ENCODE results near the gene CLIC6. TPM values are rescaled to one million over a fixed set of nuclear protein-coding genes. Genes with fewer than 3 reads are reported as not detected.

CLIC6 gene
- total RNA-seq, 1 donor, result 0.18 TPM

DNA sequence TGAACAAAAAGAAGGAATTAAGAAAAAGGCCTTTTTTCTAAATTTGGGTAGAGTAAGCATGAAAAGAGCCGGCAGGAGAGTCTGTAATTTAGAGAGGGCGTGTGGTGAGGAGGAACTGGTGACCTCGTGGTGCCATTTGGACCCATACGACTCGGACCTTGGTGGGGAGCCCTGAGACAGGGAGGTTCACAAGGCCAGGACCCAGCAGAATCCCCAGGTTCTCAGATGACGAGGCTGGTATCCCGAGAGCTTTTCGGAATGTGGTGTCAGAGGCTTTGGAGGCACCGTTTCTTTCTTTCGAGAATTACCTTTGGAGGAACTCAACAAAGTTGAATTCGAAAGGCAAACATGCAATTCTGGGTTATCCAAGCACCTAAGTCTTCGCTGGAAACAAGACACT, 34.8 kb downstream of the CLIC6 start:
- H3K4me3 ChIP-seq (ENCODE audit: low read depth, low read length), result no peak overlapping the region
- TF ChIP-seq CTCF (IDR thresholded peaks at IDR 0.05; ENCODE audit: insufficient read depth, low read length), result no peak
- DNase-seq (ENCODE audit: low read depth), result no peak

GRCh38 chr21:34704119-34704518, 35.3 kb downstream of the CLIC6 start:
- TF ChIP-seq CTCF (IDR thresholded peaks at IDR 0.05; ENCODE audit: insufficient read depth, low read length), result no peak
- H3K4me3 ChIP-seq (ENCODE audit: low read depth, low read length), result no peak overlapping the region
- peak; percentile 64 for DNase-seq (ENCODE audit: low read depth)

- TF ChIP-seq CTCF (IDR thresholded peaks at IDR 0.05; ENCODE audit: insufficient read depth, low read length), result no peak
- H3K4me3 ChIP-seq (ENCODE audit: low read depth, low read length), result no peak overlapping the region
- no peak for DNase-seq (ENCODE audit: low read depth)
These were observed 36.2 kb downstream of the CLIC6 start for GRCh38 chr21:34705011-34705410.

DNA sequence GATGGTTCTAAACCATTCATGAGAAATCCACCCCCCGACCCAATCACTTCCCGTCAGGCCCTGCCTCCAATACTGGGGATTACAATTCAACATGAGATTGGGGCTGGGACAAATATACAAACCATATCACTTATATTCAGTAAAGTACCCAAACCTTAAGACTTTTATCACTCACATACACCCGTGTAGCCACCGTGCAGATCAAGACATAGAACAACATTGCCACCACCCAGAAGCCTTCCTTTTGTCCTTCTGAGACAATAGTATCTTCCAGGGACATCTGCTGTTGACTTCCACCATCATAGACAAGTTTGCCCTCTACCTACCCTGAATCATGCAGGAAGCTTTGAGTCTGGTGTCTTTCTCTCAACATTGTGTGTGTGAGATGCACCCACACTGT, 37.5 kb downstream of the CLIC6 start:
- TF ChIP-seq CTCF (IDR thresholded peaks at IDR 0.05; ENCODE audit: insufficient read depth, low read length), result no peak
- DNase-seq (ENCODE audit: low read depth), result no peak

DNA sequence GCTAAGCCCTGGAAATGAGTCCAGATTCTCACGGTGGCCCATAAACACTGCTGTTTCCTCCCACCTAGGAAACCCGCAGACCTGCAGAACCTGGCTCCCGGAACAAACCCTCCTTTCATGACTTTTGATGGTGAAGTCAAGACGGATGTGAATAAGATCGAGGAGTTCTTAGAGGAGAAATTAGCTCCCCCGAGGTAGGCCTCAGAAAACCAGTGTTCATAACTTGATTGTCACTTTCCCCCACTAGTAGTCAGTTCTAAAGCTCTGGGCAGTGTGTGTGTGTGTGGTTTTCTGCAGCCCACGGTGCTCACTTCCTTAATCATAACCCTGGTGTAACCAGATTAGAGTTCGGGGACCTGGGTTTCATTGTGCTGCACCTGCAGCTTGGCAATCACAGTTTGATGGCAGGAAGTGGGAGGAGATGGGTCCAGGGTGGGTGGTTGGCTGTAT, 39.1 kb downstream of the CLIC6 start:
- no peak for TF ChIP-seq CTCF (IDR thresholded peaks at IDR 0.05; ENCODE audit: insufficient read depth, low read length)
- no peak overlapping the region for H3K4me3 ChIP-seq (ENCODE audit: low read depth, low read length)
- DNase-seq (ENCODE audit: low read depth), result no peak

More for the DNA sequence above, 37.5 kb downstream of the CLIC6 start:
- no peak overlapping the region for H3K4me3 ChIP-seq (ENCODE audit: low read depth, low read length)

- H3K4me3 ChIP-seq (ENCODE audit: low read depth, low read length), result no peak overlapping the region
- TF ChIP-seq CTCF (IDR thresholded peaks at IDR 0.05; ENCODE audit: insufficient read depth, low read length), result no peak
- no peak for DNase-seq (ENCODE audit: low read depth)
These were observed 44.8 kb downstream of the CLIC6 start for GRCh38 chr21:34713621-34714020.

DNA sequence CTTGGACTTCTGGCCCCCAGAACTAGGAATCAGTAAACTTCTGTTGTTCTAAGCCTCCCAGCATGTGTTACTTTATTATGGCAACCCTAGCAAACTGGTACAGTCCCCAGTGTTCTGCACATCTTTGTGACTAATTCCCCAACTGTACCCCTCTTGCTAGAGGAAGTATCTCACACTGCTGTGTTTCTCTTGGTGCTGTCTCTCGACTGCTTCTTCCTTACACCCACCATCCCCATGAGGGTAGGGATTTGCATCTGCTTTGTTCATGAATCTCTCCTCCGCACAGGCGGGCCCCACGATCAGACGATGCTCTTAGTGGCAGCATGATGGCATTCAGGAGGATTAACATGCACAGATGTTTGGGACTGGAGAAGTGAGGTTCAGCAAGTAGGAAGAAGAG, 46.7 kb downstream of the CLIC6 start:
- no peak for DNase-seq (ENCODE audit: low read depth)
- TF ChIP-seq CTCF (IDR thresholded peaks at IDR 0.05; ENCODE audit: insufficient read depth, low read length), result no peak
- no peak overlapping the region for H3K4me3 ChIP-seq (ENCODE audit: low read depth, low read length)
